Fibroblast of pulmonary artery (primary cell): ENCODE measurements around the gene C20orf202.
"Not testable (repeated sequence)": the region's sequence is repeated elsewhere in the genome, so short reads cannot be mapped to it uniquely, and the experiment has no call there.

Experiments
- DNase-seq: peaks from one replicate; pipeline ENCODE4 v3.0.0-alpha.2; 2010; ENCODE audit warnings: low read depth
- H3K4me3 ChIP-seq: replicated peaks from 2 replicates; pipeline ENCODE4 v1.5.1; 2011; ENCODE audit warnings: low read depth, mild to moderate bottlenecking, control low read depth, low read length, moderate library complexity
- CTCF ChIP-seq: IDR thresholded peaks from 2 replicates; pipeline ENCODE4 v1.5.1; 2011; ENCODE audit warnings: mild to moderate bottlenecking, control low read depth, low read length, inconsistent platforms; ENCODE audit errors: missing control alignments

The C20orf202 gene

GRCh38 chr20:1242099-1242498 lies 38.8 kb downstream of the C20orf202 start:
- TF ChIP-seq CTCF: no peak
- no peak overlapping the region for H3K4me3 ChIP-seq

GRCh38 chr20:1242530-1242929 lies 39.3 kb downstream of the C20orf202 start:
- TF ChIP-seq CTCF: no peak
- H3K4me3 ChIP-seq: no peak overlapping the region
- DNase-seq: peak; percentile 85

More at GRCh38 chr20:1242099-1242498, 38.8 kb downstream of the C20orf202 start:
- no peak for DNase-seq

GRCh38 chr20:1245578-1245977 lies 42.3 kb downstream of the C20orf202 start:
- no peak for DNase-seq
- TF ChIP-seq CTCF: no peak
- no peak overlapping the region for H3K4me3 ChIP-seq

- no peak for DNase-seq
- TF ChIP-seq CTCF: no peak
- no peak overlapping the region for H3K4me3 ChIP-seq
Measured at GRCh38 chr20:1247689-1248088, 44.4 kb downstream of the C20orf202 start.

- H3K4me3 ChIP-seq, DNase-seq: not testable (repeated sequence)
Measured at GRCh38 chr20:1250282-1250681, 47.0 kb downstream of the C20orf202 start.

GRCh38 chr20:1252416-1252815 lies 49.2 kb downstream of the C20orf202 start:
- TF ChIP-seq CTCF: no peak
- DNase-seq: no peak
- H3K4me3 ChIP-seq: no peak overlapping the region

- no peak for TF ChIP-seq CTCF
- no peak for DNase-seq
- H3K4me3 ChIP-seq: no peak overlapping the region
Measured at GRCh38 chr20:1254254-1254653, 51.0 kb downstream of the C20orf202 start.
